ENCODE data around the gene ASXL1. TPM values are rescaled to one million over a fixed set of nuclear protein-coding genes. Genes with fewer than 3 reads are reported as not detected.
"Not testable (repeated sequence)": the region's sequence is repeated elsewhere in the genome, so short reads cannot be mapped to it uniquely, and the experiment has no call there.

Gene ASXL1
- total RNA-seq, 1 experiment from 2014 or later = 43.5 TPM

- DNase-seq (ENCODE audit: low read depth) = no peak
Measured at GRCh38 chr20:32362901-32363364, 4.8 kb downstream of the ASXL1 start.

GRCh38 chr20:32363492-32363891 is 5.4 kb downstream of the ASXL1 start:
- no peak for DNase-seq (ENCODE audit: low read depth)

GRCh38 chr20:32364554-32365208 is 6.5 kb downstream of the ASXL1 start:
- DNase-seq (ENCODE audit: low read depth) = no peak

- DNase-seq (ENCODE audit: low read depth) = no peak
Measured at GRCh38 chr20:32365564-32365963, 7.4 kb downstream of the ASXL1 start.

GRCh38 chr20:32366380-32366779 is 8.2 kb downstream of the ASXL1 start:
- DNase-seq (ENCODE audit: low read depth) = no peak

GRCh38 chr20:32368323-32368722 is 10.2 kb downstream of the ASXL1 start:
- DNase-seq (ENCODE audit: low read depth) = no peak

GRCh38 chr20:32368925-32369324 is 10.8 kb downstream of the ASXL1 start:
- DNase-seq (ENCODE audit: low read depth) = peak; percentile 32

- DNase-seq (ENCODE audit: low read depth) = no peak
Measured at GRCh38 chr20:32370897-32371296, 12.8 kb downstream of the ASXL1 start.

GRCh38 chr20:32378461-32378860 is 20.3 kb downstream of the ASXL1 start:
- DNase-seq (ENCODE audit: low read depth) = no peak

- DNase-seq (ENCODE audit: low read depth) = not testable (repeated sequence)
Measured at GRCh38 chr20:32380037-32380436, 21.9 kb downstream of the ASXL1 start.

GRCh38 chr20:32380745-32381144 is 22.6 kb downstream of the ASXL1 start:
- no peak for DNase-seq (ENCODE audit: low read depth)

GRCh38 chr20:32382102-32382950 is 24.2 kb downstream of the ASXL1 start:
- DNase-seq (ENCODE audit: low read depth) = no peak

GRCh38 chr20:32383441-32383840 is 25.3 kb downstream of the ASXL1 start:
- DNase-seq (ENCODE audit: low read depth) = not testable (repeated sequence)

- no peak for DNase-seq (ENCODE audit: low read depth)
Measured at GRCh38 chr20:32385541-32385940, 27.4 kb downstream of the ASXL1 start.

- DNase-seq (ENCODE audit: low read depth) = peak; percentile 40
Measured at GRCh38 chr20:32386091-32386490, 28.0 kb downstream of the ASXL1 start.

- peak; percentile 56 for DNase-seq (ENCODE audit: low read depth)
Measured at GRCh38 chr20:32387252-32387651, 29.1 kb downstream of the ASXL1 start.

- no peak for DNase-seq (ENCODE audit: low read depth)
Measured at GRCh38 chr20:32391003-32391402, 32.9 kb downstream of the ASXL1 start.

GRCh38 chr20:32395066-32395465 is 36.9 kb downstream of the ASXL1 start:
- no peak for DNase-seq (ENCODE audit: low read depth)

GRCh38 chr20:32396646-32397160 is 38.6 kb downstream of the ASXL1 start:
- no peak for DNase-seq (ENCODE audit: low read depth)

GRCh38 chr20:32397567-32398084 is 39.5 kb downstream of the ASXL1 start:
- DNase-seq (ENCODE audit: low read depth) = no peak

- DNase-seq (ENCODE audit: low read depth) = no peak
Measured at GRCh38 chr20:32400476-32400875, 42.3 kb downstream of the ASXL1 start.

- no peak for DNase-seq (ENCODE audit: low read depth)
Measured at GRCh38 chr20:32404017-32404416, 45.9 kb downstream of the ASXL1 start.

- no peak for DNase-seq (ENCODE audit: low read depth)
Measured at GRCh38 chr20:32406701-32407100, 48.6 kb downstream of the ASXL1 start.
